K562 (cell line): ENCODE data around the gene SPTAN1. TPM values are rescaled to one million over a fixed set of nuclear protein-coding genes. Genes with fewer than 3 reads are reported as not detected.

Experiments used
- ATAC-seq: fragments of 200-7000 bp; cut with Tn5 transposase; 3 replicates; pipeline ENCODE4 v1.9.1; 2020; ENCODE audit warnings: moderate library complexity
- BruUV-seq: library from RNA; stranded (reverse); fragments of 400-500 nt; replicated peaks from 2 replicates; lab custom pipeline; 2021; lab: Mats Ljungman, UMichigan
- CTCF ChIA-PET: fragments of 300-600 bp; formaldehyde crosslinking; extraction: SDS; loops from one replicate; lab custom pipeline; 2021; ENCODE audit warnings: low intra/inter-chr PET ratio; lab: Yijun Ruan, JAX
- POLR2A ChIA-PET: fragments of 300-600, 350-650 bp; sonication (Branson Sonifier 250); formaldehyde crosslinking; extraction: SDS; loops from one replicate; lab custom pipeline; 2021; ENCODE audit warnings: antibody characterized with exemption, inconsistent platforms; lab: Yijun Ruan, JAX
- DNase-seq, 4 experiments: peaks; one replicate each; pipeline versions ENCODE4 v3.0.0 to v3.0.0-alpha.2; 2011 to 2018; ENCODE audit warnings: low spot score in 3 of 4, mixed read lengths in 3 of 4; ENCODE audit errors: extremely low read depth in 1 of 4
- FAIRE-seq: peaks from 2 replicates; lab custom pipeline; 2011; peaks lifted over from hg19 to GRCh38; lab: Jason Lieb, UNC
- H2AFZ ChIP-seq: 2 replicates; pipeline ENCODE4 v1.6.0; 2011; ENCODE audit warnings: low read depth, low read length, control low read depth, inconsistent platforms
- H3K27ac ChIP-seq: fragments of 200-600 bp; 3 replicates; pipeline ENCODE4 v1.8.0; 2011; ENCODE audit warnings: low read depth, mild to moderate bottlenecking, control low read depth, inconsistent platforms, low read length, moderate library complexity, mixed read lengths; ENCODE audit errors: extremely low read depth
- H3K27me3 ChIP-seq, 2 experiments: fragments of 300-600 bp in 1 of 2; 2 replicates in 1 of 2; 3 replicates in 1 of 2; pipeline versions ENCODE4 v1.6.0 to v1.8.0; 2011; ENCODE audit warnings: inconsistent platforms in 2 of 2, low read length in 2 of 2, mild to moderate bottlenecking in 1 of 2, mixed read lengths in 1 of 2, moderate library complexity in 1 of 2; ENCODE audit not compliant: control insufficient read depth in 2 of 2, insufficient read depth in 2 of 2
- H3K36me3 ChIP-seq: fragments of 300-600 bp; 3 replicates; pipeline ENCODE4 v1.8.0; 2011; ENCODE audit warnings: mild to moderate bottlenecking, low read length, inconsistent platforms; ENCODE audit not compliant: control insufficient read depth, insufficient read depth
- H3K4me1 ChIP-seq, 2 experiments: fragments of 200-600 bp in 1 of 2; replicated peaks in 1 of 2; 2 replicates in 1 of 2; 3 replicates in 1 of 2; pipeline versions ENCODE4 v1.5.1 to v1.8.0; 2011; ENCODE audit warnings: inconsistent platforms in 2 of 2, low read length in 2 of 2, mild to moderate bottlenecking in 1 of 2, mixed read lengths in 1 of 2, moderate library complexity in 1 of 2; ENCODE audit not compliant: control insufficient read depth in 2 of 2, insufficient read depth in 2 of 2
- H3K4me2 ChIP-seq: 2 replicates; pipeline ENCODE4 v1.6.1; 2011; ENCODE audit warnings: low read length, control low read depth, inconsistent platforms, mixed read lengths; ENCODE audit not compliant: insufficient read depth
- H3K4me3 ChIP-seq: fragments of 200-600 bp; sonication (generic), shearing (Covaris generic); 2 replicates; pipeline ENCODE4 v1.5.1; 2016; ENCODE audit warnings: control low read depth, inconsistent platforms
- H3K79me2 ChIP-seq: fragments of 200-600 bp; 3 replicates; pipeline ENCODE4 v1.8.0; 2011; ENCODE audit warnings: low read length, inconsistent platforms; ENCODE audit not compliant: control insufficient read depth, insufficient read depth
- H3K9ac ChIP-seq, 2 experiments: 2 replicates each; pipeline versions ENCODE4 v1.6.0 to v1.6.1; 2011; ENCODE audit warnings: low read depth in 2 of 2, low read length in 2 of 2, control low read depth in 1 of 2, inconsistent platforms in 1 of 2, mild to moderate bottlenecking in 1 of 2, mixed read lengths in 1 of 2; ENCODE audit not compliant: insufficient read depth in 1 of 2
- H3K9me1 ChIP-seq: one replicate; pipeline ENCODE4 v1.6.0; 2011; ENCODE audit warnings: inconsistent platforms, mild to moderate bottlenecking, low read length, moderate library complexity; ENCODE audit not compliant: control insufficient read depth, insufficient read depth
- H3K9me3 ChIP-seq: replicated peaks from 2 replicates; pipeline ENCODE4 v1.5.1; 2011; ENCODE audit warnings: low read depth, low read length, inconsistent platforms; ENCODE audit not compliant: control insufficient read depth, insufficient read depth
- H4K20me1 ChIP-seq: replicated peaks from 2 replicates; pipeline ENCODE4 v1.6.1; 2011; ENCODE audit warnings: low read length, inconsistent platforms, mixed read lengths; ENCODE audit not compliant: control insufficient read depth, insufficient read depth
- ATF7 ChIP-seq: fragments of 450-650 bp; IDR thresholded peaks from 2 replicates; pipeline ENCODE4 v1.7.1; 2014; ENCODE audit warnings: mild to moderate bottlenecking, moderate library complexity
- BRD4 ChIP-seq: fragments of 200-600 bp; sonication (generic); IDR thresholded peaks from 2 replicates; pipeline ENCODE4 v1.6.1; 2017; ENCODE audit warnings: inconsistent platforms
- CSDE1 ChIP-seq, 2 experiments: fragments of 450-650 bp; IDR thresholded peaks; 2 replicates each; pipeline ENCODE4 v1.6.1; 2016; ENCODE audit warnings: mild to moderate bottlenecking in 1 of 2
- DEAF1 ChIP-seq: fragments of 450-650 bp; formaldehyde crosslinking; IDR thresholded peaks from 2 replicates; pipeline ENCODE4 v1.4.0; 2020; ENCODE audit warnings: mild to moderate bottlenecking, moderate library complexity
- ELK1 ChIP-seq: sonication (generic); formaldehyde crosslinking; IDR thresholded peaks from 2 replicates; pipeline ENCODE4 v1.8.1; 2022; ENCODE audit warnings: missing genetic modification reagents
- MTA1 ChIP-seq: fragments of 450-650 bp; IDR thresholded peaks from 2 replicates; pipeline ENCODE4 v1.6.1; 2017; ENCODE audit warnings: borderline replicate concordance
- PBX2 ChIP-seq, 2 experiments: IDR thresholded peaks in 1 of 2; conservative IDR thresholded peaks in 1 of 2; 2 replicates each; pipeline ENCODE4 v1.6.1; 2016; ENCODE audit warnings: low read depth in 2 of 2, mild to moderate bottlenecking in 1 of 2, missing compliant biosample characterization in 1 of 2, missing genetic modification characterization in 1 of 2, moderate library complexity in 1 of 2
- SREBF1 ChIP-seq: fragments of 150-350 bp; IDR thresholded peaks from 2 replicates; pipeline ENCODE4 v1.6.1; 2014; ENCODE audit warnings: antibody characterized with exemption, low read depth, low read length, borderline replicate concordance
- SREBF2 ChIP-seq: sonication (generic); formaldehyde crosslinking; IDR thresholded peaks from 2 replicates; pipeline ENCODE4 v1.4.0; 2020; ENCODE audit warnings: mild to moderate bottlenecking, missing genetic modification reagents
- ZNF655 ChIP-seq: fragments of 250-450 bp; sonication (Bioruptor Pico); IDR thresholded peaks from 2 replicates; pipeline ENCODE4 v1.5.0; 2021
- WGBS: fragments of 100-300 bp; shearing (Covaris generic); methylation state at CpG from one replicate; pipeline ENCODE4 v1.1.6; 2016; ENCODE audit warnings: low coverage, mixed read lengths; ENCODE audit not compliant: insufficient coverage; ENCODE audit errors: missing lambda C conversion rate; 5-methylcytosine and 5-hydroxymethylcytosine counted together
- in situ Hi-C: fragments of 300-500 bp; cut with MboI; formaldehyde crosslinking; loops from 4 replicates; pipeline ENCODE4 v1.15.0; 2018; ENCODE audit warnings: inconsistent platforms, mixed read lengths
- intact Hi-C: fragments of 100-400 bp; cut with micrococcal nuclease; formaldehyde crosslinking; loops from 2 replicates; pipeline ENCODE4 v1.14.2; 2022
- polyA plus RNA-seq, 8 experiments: library from polyadenylated mRNA; depleted of rRNA in 4 of 8; stranded (reverse) in 5 of 8; unstranded in 3 of 8; fragments of >200 nt; fragmentation: Nextera tagmentation in 2 of 8; fragmentation: Illumina TruSeq in 1 of 8; extraction: Ambion mirVana in 2 of 8; extraction: Trizol in 1 of 8; gene quantifications; 2 replicates each; pipeline versions ENCODE4 v1.2.1 to v1.2.3, GENCODE V29; 2011 to 2014; ENCODE audit warnings: inconsistent platforms in 1 of 8, missing spikeins in 1 of 8
- total RNA-seq, 7 experiments: library from RNA; depleted of rRNA in 6 of 7; stranded (reverse); fragments of >200 nt in 6 of 7; fragmentation: Illumina TruSeq in 2 of 7; extraction: Trizol in 2 of 7; gene quantifications; 2 replicates each; pipeline versions ENCODE4 v1.2.1 to v1.2.3, GENCODE V29; 2011 to 2021; ENCODE audit warnings: low replicate concordance in 1 of 7
- TF ChIP-seq, protein P1 (sequence below): sonication (generic); formaldehyde crosslinking; IDR thresholded peaks from 2 replicates; pipeline ENCODE4 v1.8.1; 2023; ENCODE audit warnings: mild to moderate bottlenecking, missing genetic modification reagents

Gene SPTAN1
- total and polyA plus RNA-seq, 9 of the 15 experiments (the other 6 are each of a cell fraction or from before 2014, with no cell fraction given) = 1.5 to 13.5 (median 6.8) TPM

GRCh38 chr9:128579194-128579593 lies 26.8 kb downstream of the SPTAN1 start:
- Histone ChIP-seq H3K36me3 (no peaks in the 10 kb centered on the region), H2AFZ (no peak overlapping the region), H4K20me1 (no peaks in the 10 kb centered on the region; the same call in 1 of the 2 replicates), H3K27me3 (no peaks in the 10 kb centered on the region), H3K9me1 (no peaks in the 10 kb centered on the region), H3K4me1 (no peaks in the 10 kb centered on the region), H3K4me2 (no peak overlapping the region), H3K9ac (no peak overlapping the region), H3K79me2 (no peaks in the 10 kb centered on the region), H3K4me3 (no peak overlapping the region), H3K27ac (no peak overlapping the region), H3K9me3 (no peaks in the 10 kb centered on the region)
- no peak for TF ChIP-seq CSDE1 (IDR thresholded peaks at IDR 0.05)
- no peak for TF ChIP-seq ZNF655 (CRISPR knock-in tag)
- TF ChIP-seq, protein P1, sequence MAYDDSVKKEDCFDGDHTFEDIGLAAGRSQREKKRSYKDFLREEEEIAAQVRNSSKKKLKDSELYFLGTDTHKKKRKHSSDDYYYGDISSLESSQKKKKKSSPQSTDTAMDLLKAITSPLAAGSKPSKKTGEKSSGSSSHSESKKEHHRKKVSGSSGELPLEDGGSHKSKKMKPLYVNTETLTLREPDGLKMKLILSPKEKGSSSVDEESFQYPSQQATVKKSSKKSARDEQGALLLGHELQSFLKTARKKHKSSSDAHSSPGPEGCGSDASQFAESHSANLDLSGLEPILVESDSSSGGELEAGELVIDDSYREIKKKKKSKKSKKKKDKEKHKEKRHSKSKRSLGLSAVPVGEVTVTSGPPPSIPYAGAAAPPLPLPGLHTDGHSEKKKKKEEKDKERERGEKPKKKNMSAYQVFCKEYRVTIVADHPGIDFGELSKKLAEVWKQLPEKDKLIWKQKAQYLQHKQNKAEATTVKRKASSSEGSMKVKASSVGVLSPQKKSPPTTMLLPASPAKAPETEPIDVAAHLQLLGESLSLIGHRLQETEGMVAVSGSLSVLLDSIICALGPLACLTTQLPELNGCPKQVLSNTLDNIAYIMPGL (CRISPR knock-in tag) = no peak
- no peak for TF ChIP-seq PBX2 (CRISPR knock-in tag; IDR thresholded peaks at IDR 0.05; ENCODE audit: low read depth)
- no peak for TF ChIP-seq PBX2 (tag; conservative IDR thresholded peaks at IDR 0.05; ENCODE audit: low read depth)
- TF ChIP-seq SREBF2 = no peak
- no peak for TF ChIP-seq ELK1 (CRISPR knock-in tag)
- no peak for TF ChIP-seq MTA1
- no peak for TF ChIP-seq DEAF1
- no peak for TF ChIP-seq SREBF1
- TF ChIP-seq ATF7 = no peak
- TF ChIP-seq BRD4 = no peak
- DNase-seq (no peak), ATAC-seq (no peak), FAIRE-seq (no peak)
- BruUV-seq = no TSS peak
- ChIA-PET CTCF (no interaction called here), POLR2A (interaction anchor here (0.6 to 1.2 kb wide), 2 partner anchors 10 to 30 kb away, joined by 3 to 6 read pairs; no protein-coding TSS in a partner anchor)
- WGBS = 44% methylated on average over 1 of the region's 1 CpG
- intact Hi-C loops (no loop called here), in situ Hi-C loops (no loop called here)
